ENCODE measurements around the gene CDC42BPA. TPM values are rescaled to one million over a fixed set of nuclear protein-coding genes. Genes with fewer than 3 reads are reported as not detected.
"Not testable (repeated sequence)": the region's sequence is repeated elsewhere in the genome, so short reads cannot be mapped to it uniquely, and the experiment has no call there.

Gene CDC42BPA
- total RNA-seq, 2 experiments from 2014 or later = 1.8 to 2.1 TPM

DNA sequence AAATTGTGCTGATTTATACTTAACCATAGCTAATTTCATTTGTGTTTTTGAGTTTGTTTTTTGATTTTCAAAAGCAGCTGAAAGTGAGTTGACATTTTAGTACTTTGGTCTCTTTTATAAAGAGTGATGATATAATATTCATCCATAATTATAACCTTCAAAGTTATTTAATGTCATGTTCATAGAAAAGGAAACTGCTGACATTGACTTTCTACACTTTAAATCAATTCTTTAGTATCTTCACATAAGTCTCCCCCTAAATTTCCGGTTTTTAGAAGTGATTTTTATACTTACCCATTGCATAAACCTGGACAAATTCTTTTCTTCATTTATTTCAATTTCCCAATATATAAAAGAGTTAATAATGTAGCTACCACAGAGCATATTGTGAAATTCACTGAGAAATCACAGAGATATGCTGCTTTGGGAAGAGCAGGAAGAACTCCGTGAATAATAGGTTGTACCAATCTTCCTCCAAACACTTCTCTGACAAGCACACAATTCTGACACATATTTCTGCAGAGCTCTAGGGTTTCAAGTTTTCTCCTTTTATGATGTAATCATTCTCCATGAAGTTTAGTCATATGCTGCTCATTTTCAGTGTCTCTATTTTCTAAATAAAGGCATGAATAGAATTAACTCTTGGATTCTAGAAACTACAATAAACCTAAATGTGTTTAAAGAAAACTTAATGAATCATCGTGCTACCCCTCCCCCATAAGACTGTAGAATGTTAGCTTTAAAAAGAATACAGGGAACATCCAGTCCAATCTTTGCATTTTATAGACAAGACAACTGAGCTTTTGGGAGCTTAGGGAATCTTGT lies 25.6 kb upstream of the CDC42BPA start:
- DNase-seq = no peak
- POLR2A ChIA-PET = no interaction called here
- Mint-ChIP-seq H3K4me3 (no peak overlapping the region), H3K27me3 (peaks cover 1% of the 10 kb centered on the region), H3K27ac (no peak overlapping the region), H3K4me1 (ENCODE audit: low read depth) (no peaks in the 10 kb centered on the region), H3K9me3 (no peaks in the 10 kb centered on the region), H3K36me3 (ENCODE audit: low read depth) (no peaks in the 10 kb centered on the region)
- ATAC-seq = no peak
- CTCF ChIA-PET = no interaction called here
- TF ChIP-seq, protein P1, sequence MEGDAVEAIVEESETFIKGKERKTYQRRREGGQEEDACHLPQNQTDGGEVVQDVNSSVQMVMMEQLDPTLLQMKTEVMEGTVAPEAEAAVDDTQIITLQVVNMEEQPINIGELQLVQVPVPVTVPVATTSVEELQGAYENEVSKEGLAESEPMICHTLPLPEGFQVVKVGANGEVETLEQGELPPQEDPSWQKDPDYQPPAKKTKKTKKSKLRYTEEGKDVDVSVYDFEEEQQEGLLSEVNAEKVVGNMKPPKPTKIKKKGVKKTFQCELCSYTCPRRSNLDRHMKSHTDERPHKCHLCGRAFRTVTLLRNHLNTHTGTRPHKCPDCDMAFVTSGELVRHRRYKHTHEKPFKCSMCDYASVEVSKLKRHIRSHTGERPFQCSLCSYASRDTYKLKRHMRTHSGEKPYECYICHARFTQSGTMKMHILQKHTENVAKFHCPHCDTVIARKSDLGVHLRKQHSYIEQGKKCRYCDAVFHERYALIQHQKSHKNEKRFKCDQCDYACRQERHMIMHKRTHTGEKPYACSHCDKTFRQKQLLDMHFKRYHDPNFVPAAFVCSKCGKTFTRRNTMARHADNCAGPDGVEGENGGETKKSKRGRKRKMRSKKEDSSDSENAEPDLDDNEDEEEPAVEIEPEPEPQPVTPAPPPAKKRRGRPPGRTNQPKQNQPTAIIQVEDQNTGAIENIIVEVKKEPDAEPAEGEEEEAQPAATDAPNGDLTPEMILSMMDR (IDR thresholded peaks at IDR 0.05) = no peak
- intact Hi-C loops (cut with micrococcal nuclease) = no loop called here

DNA sequence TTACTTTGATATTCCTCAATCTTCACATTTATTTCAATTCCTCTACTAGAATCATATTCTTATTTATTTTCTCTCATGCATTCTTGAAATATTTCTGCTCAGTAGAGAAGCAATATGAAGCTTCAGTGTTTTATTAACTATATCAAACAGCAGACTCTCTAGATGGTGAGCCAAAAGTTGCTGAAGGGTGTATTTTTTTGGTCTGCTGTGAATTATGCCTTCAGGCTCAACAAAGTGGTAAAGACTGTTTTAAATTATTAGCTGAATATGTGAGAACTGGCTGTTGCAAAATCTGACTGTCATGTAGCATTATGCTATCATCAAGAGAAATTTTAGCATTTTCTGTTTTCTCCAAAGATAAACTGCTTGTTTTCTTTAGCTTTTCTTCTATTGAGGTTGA lies 24.9 kb upstream of the CDC42BPA start:
- ChIA-PET POLR2A (no interaction called here), CTCF (no interaction called here)
- H3K27ac Mint-ChIP-seq = no peak overlapping the region

DNA sequence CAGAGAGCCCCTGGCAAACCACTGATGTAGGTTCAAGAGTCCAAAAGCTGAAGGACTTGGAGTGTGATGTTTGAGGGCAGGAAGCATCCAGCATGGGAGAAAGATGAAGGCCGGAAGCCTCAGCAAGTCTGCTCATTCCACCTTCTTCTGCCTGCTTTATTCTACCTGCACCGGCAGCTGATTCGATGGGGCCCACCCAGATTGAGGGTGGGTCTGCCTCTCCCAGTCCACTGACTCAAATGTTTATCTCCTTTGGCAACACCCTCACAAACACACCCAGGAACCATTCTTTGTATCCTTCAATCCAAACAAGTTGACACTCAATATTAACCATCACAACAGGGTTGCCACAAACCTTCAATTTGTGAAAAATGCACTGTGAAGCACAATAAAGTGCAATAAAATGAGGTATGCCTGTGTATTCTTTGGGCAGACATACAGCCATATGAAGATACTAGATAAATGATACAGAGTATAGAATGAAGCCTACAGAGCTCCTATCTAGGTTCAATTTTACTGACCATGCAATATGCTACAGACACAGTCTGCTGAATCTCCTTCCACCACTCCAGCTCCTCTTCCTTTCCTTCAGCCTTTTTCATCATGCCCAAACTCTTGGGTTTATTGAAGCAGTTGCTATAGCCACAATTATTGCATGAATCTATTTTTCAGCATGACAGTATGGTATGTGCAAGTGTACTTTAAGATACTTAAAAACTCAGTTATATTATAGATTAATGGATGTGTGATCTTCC lies 24.0 kb upstream of the CDC42BPA start:
- H3K9me3 Mint-ChIP-seq = no peaks in the 10 kb centered on the region
- H3K36me3 Mint-ChIP-seq (ENCODE audit: low read depth) = no peaks in the 10 kb centered on the region
- ATAC-seq = no peak
- no peak overlapping the region for H3K27ac Mint-ChIP-seq
- H3K27me3 Mint-ChIP-seq = peaks cover 1% of the 10 kb centered on the region
- intact Hi-C loops (cut with micrococcal nuclease) = no loop called here
- H3K4me1 Mint-ChIP-seq (ENCODE audit: low read depth) = no peaks in the 10 kb centered on the region
- POLR2A ChIA-PET = no interaction called here
- TF ChIP-seq, protein P1 (IDR thresholded peaks at IDR 0.05) = no peak
- CTCF ChIA-PET = no interaction called here
- no peak overlapping the region for H3K4me3 Mint-ChIP-seq
- DNase-seq = no peak

More for the DNA sequence above, 24.9 kb upstream of the CDC42BPA start:
- H3K36me3 Mint-ChIP-seq (ENCODE audit: low read depth) = no peaks in the 10 kb centered on the region
- ATAC-seq (no peak), DNase-seq (no peak)
- H3K4me3 Mint-ChIP-seq = no peak overlapping the region
- intact Hi-C loops (cut with micrococcal nuclease) = no loop called here
- no peaks in the 10 kb centered on the region for H3K4me1 Mint-ChIP-seq (ENCODE audit: low read depth)
- no peaks in the 10 kb centered on the region for H3K9me3 Mint-ChIP-seq
- TF ChIP-seq, protein P1 (IDR thresholded peaks at IDR 0.05) = no peak
- H3K27me3 Mint-ChIP-seq = peaks cover 1% of the 10 kb centered on the region

DNA sequence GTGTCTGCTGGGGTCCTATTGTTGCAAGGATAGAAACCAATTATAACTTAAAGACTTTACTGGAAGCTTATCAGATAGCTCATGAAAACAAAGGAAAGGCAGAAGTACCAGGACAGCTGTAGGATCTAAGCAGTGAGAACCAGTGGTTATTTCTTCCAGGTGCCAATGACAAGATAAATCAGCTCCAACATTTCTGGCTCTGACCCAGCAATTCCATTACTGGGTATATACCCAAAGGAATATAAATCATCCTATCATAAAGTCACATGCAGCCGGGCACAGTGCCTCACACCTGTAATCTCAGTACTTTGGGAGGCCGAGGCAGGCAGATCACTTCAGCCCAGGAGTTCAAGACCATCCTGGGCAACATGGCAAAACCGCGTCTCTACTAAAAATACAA lies 17.8 kb upstream of the CDC42BPA start:
- CTCF ChIA-PET; H3K36me3 Mint-ChIP-seq (ENCODE audit: low read depth); H3K27ac Mint-ChIP-seq; H3K4me1 Mint-ChIP-seq (ENCODE audit: low read depth); POLR2A ChIA-PET; intact Hi-C loops (cut with micrococcal nuclease); H3K9me3 Mint-ChIP-seq; ATAC-seq; H3K4me3 Mint-ChIP-seq; DNase-seq: not testable (repeated sequence)
- H3K27me3 Mint-ChIP-seq = peaks cover 11% of the 10 kb centered on the region

DNA sequence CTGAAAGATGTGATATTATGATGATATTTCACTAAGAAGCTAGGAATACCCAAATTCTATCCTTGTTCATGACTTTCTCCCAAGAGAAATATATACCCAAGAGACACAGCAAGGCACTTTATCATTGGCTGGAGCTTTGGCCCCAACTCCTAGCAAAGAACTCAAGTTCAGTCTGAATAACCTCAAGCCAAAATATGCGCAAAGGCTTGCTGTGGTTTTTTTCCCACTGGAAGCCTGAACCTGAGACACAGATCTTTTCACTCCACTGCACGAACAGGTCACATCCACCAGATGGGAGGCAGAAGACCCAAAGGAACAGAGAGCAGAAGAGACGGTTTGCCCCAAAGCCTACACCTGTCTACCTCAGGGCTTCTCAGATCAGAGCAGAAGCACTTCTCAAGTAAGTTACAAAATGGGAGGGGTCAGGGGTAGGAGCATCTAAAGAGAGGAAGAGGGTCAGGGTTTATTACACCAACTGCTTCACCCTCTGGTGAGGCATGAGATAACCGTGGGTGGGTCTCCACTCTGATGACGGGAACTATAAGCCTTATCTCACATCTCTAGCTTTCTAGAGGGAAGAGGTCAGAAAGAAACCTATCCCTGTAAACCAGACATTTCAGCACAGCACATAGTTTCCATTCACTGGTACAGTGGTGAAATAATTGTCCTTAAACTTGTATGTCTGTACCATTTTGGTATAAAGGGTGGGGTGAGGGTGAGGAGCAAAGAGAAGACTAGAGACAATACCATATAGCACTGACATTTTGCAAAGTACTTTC lies 17.1 kb upstream of the CDC42BPA start:
- H3K27me3 Mint-ChIP-seq = peaks cover 11% of the 10 kb centered on the region
- no peaks in the 10 kb centered on the region for H3K36me3 Mint-ChIP-seq (ENCODE audit: low read depth)
- no peak overlapping the region for H3K27ac Mint-ChIP-seq
- no peak for DNase-seq
- ChIA-PET POLR2A (no interaction called here), CTCF (no interaction called here)
- H3K4me1 Mint-ChIP-seq (ENCODE audit: low read depth) = no peaks in the 10 kb centered on the region
- ATAC-seq = no peak
- TF ChIP-seq, protein P1 (IDR thresholded peaks at IDR 0.05) = no peak
- no peak overlapping the region for H3K4me3 Mint-ChIP-seq
- intact Hi-C loops (cut with micrococcal nuclease) = no loop called here
- H3K9me3 Mint-ChIP-seq = peaks cover 9% of the 10 kb centered on the region

All from activated CD8-positive, alpha-beta T cell treated with anti-CD3 and anti-CD28 coated beads for 36 hours (primary cell).